Hematopoietic multipotent progenitor cell treated with erythropoietin and hydrocortisone succinate and interleukin-3 and kit ligand, for 6 days (in vitro differentiated cells): Measurements from ENCODE around the gene SLC26A1.

Experiments
- DNase-seq: peaks from one replicate; pipeline ENCODE4 v3.0.0-alpha.2; 2015

The SLC26A1 gene

GRCh38 chr4:998096-998691 is 5.0 kb upstream of the SLC26A1 start:
- peak; percentile 63 for DNase-seq

- DNase-seq: peak; percentile 72
Observed at GRCh38 chr4:997375-998071, 4.3 kb upstream of the SLC26A1 start.

DNA sequence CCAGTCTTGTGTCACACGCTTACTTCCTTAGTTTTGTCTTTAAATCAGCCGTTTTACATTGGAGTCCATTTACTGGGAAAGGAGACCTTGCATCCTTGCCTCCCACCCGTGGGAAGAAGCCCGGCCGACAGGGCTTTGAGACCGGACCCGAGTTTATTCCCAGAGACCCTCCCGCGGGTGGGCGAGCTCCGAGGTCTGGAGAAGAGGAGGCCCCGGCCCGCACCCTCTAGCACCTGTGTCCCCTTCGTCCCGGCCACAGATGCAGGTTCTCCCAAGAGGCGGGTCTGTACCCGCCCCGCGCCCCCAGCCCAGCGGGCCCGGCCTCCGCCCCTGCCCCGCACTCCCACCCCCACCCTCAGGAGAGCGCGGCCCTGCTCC is 3.8 kb upstream of the SLC26A1 start:
- DNase-seq: no peak

DNA sequence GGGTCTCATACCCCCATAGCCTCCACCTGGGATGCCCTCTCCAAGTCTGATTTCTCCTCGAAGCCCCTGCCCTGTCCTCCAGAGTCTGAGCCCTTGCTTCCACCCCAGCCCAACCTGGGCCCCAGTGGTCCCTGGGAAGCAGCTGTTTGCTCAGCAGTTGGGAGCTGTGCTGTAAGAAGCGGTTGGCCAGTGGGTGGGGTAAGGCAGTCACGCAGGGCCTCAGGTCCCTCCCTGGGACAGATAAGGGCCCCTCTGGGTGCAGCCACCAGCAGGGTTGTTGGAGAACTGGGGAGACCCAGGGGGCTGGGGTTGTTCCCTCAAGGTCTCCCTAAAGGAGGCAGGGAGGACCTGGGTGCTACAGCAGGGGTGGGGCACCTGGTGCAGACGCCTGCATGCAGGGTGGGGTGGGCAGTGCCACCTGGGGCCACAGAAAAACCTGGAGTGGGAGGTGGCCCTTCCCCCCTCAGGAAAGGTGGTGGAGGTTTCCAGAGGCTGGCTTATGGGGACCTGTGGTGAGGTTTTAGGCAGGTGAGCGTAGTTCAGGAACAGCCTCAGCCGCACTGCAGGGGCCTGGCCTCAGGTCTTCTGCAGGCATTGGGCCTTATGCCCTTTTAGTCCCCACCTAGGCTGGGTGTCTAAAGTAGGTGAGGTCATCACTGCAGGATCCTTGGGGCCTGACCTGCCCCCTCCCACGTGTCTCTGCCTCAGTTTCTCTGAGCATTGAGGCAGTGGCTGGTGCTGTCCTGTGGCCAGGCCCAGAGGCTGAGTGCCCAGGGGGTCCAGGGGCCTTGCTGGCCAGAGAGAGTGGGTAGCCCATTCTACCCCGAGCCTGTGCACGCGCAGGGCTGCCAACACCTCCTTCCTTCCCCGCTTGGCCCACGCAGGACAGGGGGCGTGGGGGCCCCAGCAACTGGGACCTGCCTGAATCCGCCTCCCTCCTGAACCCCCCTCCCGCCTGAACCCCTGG is 3.1 kb upstream of the SLC26A1 start:
- DNase-seq: peak; percentile 95

DNA sequence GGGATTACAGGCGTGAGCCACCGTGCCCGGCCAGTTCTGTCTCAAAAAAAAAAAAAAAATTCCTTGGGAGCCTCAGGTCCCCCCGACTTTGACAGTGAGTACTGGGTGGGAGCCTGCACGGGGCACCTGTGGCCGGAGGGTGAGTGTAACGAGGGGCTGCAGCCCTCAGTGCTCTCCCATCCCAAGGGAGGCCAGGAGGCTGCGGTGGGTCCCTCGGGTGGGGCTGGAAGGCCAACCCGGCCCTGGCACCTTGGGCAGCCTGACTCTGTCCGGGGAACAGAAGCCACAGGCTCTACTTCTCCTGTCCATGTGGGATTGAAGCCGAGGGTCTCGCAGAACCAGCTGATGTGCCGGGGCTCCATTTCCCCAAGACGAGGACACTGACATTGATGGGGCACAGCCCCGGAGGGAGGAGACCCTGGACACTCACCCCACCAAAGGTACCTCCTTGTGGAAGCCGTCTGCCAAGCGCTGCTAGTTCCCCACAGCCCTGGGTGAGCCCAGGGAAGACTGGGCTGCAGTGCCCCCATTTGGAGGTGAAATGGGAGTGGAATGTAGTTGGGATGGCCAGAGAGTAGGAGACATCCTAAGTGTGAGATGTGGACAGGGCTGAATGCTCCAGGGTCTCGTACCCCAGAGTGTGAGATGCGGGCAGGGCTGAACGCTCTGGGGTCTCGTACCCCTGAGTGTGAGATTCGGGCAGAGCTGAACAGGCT is 2.3 kb upstream of the SLC26A1 start:
- DNase-seq: peak; percentile 43

- DNase-seq: peak; percentile 3
Observed at GRCh38 chr4:992297-993110, 700 bp downstream of the SLC26A1 start.

DNA sequence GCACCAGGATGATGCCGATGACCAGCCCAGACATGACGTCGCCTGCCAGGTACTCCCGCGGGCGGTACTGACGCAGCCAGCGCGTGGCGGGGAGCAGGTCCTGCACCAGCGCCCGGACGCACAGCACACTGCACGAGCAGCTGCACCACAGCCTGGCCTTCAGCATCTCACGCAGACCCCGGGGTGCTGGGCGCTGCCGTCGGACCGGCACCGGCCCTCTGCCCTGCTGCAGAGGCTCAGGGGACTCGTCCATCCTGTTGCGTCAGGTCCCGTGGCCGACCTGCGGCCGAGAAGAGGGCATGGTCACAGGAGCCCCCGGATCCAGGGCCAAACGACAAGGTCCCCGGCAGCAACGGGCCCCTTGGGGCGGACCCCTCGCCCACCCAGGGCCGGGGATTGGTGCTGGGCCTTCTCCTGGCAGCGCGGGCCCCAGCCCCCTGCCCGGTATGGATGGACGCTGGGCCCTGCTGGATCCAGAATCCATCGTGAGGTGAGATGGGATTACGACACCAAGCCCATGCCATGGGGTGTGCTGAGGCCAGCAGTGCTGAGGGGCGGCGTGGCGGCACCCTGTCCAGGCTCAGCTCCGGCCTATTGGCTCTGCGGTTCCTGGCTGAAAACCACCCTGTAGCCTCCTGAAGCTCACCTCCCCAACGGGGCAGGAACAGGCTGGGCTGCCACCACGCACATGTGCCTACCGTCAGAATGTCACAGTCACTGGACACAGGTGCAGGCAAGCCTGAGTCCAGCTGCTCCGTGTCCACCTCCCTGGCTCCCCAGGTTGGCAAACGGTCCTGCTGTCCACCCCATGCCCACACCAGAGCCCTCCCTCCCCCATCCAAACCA is 1.5 kb downstream of the SLC26A1 start:
- no peak for DNase-seq

- no peak for DNase-seq
Observed at GRCh38 chr4:990746-991367, 2.3 kb downstream of the SLC26A1 start.

- DNase-seq: no peak
Observed at GRCh38 chr4:989722-990471, 3.3 kb downstream of the SLC26A1 start.

- DNase-seq: no peak
Observed at GRCh38 chr4:988726-989721, 4.2 kb downstream of the SLC26A1 start.

- no peak for DNase-seq
Observed at GRCh38 chr4:987624-988513, 5.3 kb downstream of the SLC26A1 start.

- peak; percentile 92 for DNase-seq
Observed at GRCh38 chr4:986879-987623, 6.2 kb downstream of the SLC26A1 start, which contains the start of gene IDUA. TSS of gene IDUA (plus strand) at chr4:987044. CDS start at chr4:987085, 41 bp downstream.

DNA sequence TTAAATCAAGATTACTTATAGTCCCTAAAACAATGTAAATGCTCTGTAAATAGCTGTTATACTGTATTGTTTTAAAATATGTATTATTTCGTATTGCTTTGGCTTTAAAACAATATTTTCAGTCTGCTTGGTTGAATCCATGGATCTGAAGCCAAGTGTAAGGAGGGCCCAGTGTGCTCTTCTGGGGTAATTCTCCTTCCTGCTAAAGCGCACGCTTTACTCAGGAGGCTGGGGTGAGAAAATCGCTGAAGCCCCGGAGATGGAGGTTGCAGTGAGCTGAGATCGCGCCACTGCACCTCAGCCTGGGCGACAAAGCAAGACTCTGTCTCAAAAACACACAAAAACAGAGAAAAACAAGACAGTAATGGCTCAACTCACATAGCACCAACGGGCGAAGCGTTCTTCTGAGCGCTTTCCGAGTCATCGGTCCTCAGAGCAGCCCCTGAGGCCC is 6.8 kb downstream of the SLC26A1 start:
- DNase-seq: no peak

DNA sequence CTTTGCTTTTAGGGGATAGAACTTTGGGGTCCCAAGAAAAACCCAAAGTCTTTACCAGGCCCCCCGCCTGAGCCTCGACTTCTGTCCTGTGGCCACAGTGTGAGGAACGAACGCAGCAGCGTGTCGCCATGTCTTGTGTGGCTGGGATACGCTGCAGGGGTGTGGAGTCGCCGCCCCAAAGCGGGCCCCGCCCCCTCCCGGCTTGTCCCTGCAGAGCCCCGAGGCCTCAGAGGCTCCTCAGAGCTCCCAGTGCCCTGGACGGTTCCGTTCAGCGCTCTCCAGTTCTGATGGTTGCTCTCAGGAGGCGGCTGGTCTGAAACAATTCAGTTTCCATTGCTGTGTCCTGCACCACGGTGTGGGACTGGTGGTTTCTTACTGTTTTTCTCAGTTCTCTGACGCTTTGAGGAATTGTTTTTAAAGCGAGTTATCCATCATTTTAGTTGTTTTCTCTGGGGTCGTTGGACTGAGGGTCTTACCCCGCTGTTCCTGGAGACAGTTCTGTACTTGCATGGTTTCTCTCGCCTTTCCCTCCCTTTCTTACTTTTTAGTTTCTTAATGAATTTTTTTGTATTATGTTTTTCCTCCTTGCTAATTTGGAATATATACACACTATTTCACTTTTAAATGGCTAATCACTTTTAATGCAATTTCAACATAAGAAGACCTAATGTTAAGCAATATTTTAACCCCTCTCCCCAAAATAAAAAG is 7.9 kb downstream of the SLC26A1 start:
- peak; percentile 90 for DNase-seq

DNA sequence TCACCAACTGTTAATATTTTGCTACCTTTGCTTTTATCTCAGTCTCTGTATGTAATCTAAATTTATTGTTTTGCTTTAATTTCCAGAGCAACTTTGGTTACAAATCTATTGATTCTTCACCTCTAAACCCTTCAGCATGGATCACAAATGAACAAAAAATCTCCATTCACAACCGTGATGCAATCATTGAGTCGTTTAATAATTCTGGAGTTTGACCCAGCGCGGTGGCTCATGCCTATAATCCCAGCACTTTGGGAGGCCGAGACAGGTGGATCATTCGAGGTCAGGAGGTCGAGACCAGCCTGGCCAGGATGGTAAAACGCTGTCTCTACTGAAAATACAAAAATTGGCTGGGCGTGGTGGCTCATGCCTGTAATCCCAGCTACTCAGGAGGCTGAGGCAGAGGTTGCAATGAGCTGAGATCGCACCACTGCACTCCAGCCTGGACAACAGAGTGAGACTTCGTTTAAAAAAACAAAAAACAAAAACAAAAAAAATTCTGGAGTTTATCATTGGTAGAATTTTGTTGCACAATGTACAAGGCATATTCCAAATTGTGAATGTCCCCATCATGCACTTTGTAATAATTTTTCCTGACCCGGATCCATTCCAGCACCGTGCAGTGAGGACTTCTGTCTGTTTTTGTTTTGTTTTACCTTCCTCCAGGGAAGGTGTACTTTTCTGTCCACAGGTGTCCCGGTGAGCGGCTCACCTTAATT is 8.7 kb downstream of the SLC26A1 start:
- DNase-seq: no peak
